GM19043 (cell line): ENCODE measurements around the gene CDH22.

ENCODE experiments used
- ATAC-seq: cut with Tn5 transposase; IDR thresholded peaks from one replicate; pipeline ENCODE4 v1.9.1; 2021; ENCODE audit warnings: low read depth; ENCODE audit not compliant: unreplicated experiment

Gene CDH22

DNA sequence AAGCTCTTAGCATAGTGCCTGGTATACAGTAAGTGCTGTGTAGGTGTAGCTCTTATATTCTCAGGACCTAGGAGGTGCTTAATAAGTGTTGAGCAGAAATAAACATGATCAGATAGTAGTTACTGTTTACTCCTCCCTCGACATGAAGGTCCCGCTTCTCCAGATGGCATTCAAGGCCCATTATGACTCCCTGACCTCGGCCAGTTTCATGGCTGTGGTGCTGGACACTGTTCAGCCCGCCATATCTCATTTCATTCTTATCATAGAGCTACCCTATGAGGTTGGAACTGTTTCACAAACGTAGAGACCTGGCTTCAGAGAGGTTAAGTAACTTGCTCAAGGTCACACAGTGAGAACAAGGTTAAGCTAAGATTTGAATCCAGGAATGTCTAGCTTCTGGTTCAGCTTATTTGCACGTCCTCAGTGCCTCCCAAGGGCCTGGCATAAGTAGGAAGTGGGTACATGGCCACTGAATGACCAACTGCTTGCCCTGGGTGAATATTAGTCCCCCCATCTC lies 151.2 kb downstream of the CDH22 start:
- no peak for ATAC-seq

DNA sequence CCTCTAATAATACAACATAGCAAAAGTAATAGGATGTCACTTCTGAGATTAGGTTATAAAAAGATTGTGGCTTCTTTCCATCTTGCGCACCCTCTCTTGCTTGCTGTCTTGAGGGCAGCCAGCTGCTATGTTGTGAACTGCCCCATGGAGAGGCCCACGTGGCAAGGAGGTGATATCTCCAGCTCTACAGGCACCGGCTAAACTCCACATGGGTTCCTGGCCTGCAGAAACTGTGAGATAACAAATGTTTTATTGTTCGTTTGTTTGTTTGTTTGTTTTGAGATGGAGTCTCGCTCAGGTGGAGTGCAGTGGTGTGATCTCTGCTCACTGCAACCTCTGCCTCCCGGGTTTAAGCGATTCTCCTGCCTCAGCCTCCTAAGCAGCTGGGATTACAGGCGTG lies 152.2 kb downstream of the CDH22 start:
- ATAC-seq: no peak

DNA sequence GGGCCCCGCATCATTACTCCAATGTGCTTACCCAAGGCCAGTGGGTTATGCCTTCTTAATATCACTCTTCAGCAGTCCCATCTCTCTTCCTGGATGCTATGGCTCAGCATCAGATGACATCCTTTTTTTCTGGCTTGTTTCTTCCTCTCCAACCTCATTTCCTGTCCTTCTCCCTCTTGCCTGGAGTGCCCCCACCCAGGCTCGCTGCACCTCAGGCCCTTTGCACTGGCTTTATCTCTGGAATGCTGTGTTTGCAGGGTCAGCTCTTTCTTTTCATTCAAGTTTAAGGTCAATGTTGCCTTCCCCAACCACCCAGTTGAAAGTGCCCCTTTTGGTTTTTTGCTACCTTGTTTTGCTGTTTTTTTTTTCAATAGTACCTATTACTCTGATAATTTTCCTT lies 153.5 kb downstream of the CDH22 start:
- no peak for ATAC-seq

DNA sequence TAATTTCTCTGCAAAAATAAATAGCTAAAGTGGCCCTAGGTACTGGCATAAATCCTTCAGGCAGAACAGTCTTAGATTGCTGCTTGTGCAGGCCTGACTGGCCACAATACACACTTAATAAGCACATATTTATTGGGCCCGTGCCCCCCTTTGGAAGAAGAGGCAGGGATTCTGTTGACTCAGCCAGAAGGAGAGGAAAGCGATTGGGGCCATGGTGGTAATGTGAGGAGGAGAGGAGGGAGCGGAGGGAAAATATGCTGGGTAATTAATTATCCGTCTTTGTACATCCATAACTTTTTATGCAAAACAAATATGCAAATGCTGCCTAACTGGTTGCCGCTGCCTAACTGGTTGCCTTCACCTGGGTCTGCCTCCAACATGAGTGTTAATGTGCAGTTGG lies 154.0 kb downstream of the CDH22 start:
- ATAC-seq: no peak

DNA sequence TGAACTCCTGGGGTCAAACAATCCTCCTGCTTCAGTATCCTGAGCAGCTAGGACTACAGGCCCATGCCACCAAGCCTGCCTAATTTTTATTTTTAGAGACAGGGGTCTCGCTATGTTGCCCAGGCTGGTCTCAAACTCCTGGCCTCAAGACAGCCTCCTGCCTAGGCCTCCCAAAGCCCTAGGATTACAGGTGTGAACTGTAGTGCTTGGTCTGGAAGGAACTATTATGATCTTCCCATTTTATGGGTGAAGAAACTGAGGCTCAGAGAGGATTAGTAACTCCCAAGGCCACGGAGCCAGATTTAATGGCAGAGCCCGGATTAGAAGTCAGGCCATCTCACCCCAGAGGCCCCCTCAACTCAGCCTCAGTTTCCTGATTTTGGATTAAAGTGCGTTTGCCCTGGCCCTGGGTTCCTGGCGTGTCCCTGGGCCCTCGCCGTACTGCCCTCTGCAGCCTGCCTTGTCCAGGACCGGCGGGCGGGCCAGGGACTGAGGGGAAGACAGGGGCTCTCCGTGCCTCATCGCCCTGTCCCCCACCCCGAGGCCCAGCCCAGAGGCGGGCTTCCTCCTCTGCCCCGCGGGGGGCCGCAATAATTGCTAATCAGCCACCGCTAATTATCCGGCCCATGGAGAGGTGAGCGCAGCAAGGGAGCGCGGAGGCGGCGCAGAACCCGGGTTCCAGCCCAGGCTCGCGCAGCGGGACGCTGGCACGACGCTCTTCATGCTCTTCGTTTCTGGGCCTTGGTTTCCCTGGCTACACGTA lies 155.3 kb downstream of the CDH22 start:
- ATAC-seq: no peak

DNA sequence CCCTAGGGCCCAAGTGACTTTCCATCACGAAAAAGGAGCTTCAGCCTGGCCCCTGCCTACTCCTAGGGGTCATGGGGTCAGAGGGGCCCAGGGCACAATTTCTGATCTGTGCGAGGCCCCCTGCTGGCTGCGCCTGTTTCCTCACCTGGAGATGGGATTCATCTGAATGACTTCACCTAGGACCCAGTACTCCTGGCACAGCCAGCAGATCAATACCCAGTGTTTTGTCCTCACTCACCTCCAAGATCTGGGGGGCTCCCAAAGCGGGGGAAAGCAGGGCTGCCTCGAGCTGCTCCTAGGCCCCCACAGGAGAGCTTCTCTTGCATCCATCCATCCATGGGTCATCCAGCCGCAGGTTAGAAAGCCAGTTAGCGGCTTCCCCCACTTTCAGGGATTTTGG lies 156.4 kb downstream of the CDH22 start:
- no peak for ATAC-seq

DNA sequence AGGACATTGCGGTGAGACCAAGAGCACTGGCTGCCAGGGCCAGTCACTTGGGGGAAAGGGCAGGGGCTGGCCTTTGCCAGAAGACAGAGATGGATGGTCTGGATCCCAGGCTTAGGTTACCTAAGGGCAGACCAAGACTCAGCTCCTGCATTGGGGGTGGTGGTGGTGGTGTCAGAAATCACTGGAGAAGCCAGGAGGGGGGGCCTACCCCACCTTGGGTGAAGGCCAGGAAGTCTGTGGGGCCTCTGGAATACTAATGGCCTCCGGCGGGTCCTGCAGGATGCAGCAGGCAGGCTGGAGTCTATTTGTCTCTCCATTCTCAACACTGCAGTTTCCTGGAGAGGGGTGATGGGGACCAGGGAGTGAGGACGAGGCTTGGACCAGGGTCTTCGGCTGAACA lies 157.4 kb downstream of the CDH22 start:
- no peak for ATAC-seq

DNA sequence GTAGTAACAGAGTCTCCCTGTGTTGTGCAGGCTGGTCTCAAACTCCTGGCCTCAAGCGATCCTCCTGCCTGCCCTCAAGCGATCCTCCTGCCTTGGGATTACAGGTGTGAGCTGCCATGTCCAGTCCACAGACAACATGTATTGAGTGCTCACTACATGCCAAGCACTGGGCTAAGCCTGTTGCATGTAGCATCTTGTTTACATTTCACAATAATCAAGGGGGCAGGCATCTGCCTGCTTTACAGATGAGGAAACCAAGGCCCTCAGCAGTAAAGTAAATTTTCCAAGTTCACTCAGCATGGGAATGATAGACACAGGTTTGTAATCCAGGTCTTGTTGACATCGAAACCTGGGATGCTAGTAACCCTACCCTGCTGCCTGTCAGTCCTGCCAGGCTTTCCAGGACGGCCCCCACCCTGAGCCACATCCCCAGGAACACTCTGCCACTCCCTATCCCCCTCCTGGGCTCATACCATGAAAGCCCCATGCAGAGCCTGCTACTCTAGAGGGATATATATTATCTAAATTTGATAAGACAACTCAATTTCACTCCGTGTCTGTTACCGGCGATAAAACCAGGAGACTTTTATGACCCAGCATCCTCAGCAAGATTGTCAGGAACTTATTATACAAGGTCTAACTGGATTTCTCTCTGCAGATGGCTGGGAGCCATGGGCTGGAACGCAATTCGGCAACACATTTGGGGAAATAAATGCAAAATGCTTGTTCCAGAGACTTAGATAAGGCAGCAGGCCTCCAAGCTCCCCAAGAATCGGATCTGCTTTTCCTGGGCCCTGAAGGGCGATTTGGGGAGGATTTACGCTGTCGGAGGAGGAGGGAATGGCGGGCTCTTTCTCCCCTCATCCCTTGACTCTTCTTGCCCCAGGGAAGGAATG lies 159.7 kb downstream of the CDH22 start:
- no peak for ATAC-seq

DNA sequence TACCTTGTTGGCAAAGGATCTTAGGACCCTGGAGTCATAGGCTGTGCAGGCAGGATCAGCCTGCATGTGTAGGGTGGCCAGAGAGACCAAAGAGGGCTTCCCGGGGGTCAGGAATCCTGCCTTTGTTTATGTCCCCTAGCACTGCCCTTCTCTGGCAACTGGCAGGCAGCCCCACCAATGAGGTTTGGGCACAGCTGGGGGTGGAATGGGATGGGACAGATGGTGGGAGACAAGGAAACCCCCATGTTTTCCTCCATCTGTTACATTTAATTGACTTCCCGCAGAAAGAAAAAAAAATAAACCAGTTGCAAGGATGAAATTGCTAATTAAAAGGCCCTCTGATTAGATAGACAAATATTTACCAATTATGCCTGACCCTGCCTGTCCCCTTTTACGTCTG lies 162.6 kb downstream of the CDH22 start:
- no peak for ATAC-seq

DNA sequence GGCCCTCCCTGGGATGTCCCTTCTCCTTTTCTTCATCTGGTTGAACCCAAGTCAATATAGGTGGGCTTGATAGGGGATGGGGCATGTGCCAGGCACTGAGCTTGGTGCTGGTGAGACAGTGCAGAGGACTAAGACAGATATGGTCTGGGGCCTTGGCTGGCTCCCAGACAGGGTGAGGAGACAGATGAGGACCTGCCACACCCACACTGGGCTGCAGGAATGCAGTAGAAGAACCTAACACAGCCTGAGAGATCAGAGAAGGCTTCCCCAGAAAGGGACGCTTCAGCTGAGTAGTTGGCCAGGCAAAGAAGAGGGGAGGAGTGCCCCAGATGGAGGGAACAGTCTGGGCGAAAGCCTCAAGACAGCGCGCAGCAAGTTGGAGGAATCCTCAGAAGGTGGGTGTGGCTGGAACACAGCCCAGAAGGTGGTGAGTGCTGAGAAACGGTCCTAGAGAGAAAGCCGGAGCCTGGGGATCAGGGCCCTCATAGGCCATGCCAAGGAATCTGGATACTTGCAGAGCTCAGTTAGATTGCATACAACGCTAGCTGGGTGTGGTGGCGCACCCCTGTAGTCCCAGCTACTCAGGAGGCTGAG lies 163.8 kb downstream of the CDH22 start:
- ATAC-seq: no peak

DNA sequence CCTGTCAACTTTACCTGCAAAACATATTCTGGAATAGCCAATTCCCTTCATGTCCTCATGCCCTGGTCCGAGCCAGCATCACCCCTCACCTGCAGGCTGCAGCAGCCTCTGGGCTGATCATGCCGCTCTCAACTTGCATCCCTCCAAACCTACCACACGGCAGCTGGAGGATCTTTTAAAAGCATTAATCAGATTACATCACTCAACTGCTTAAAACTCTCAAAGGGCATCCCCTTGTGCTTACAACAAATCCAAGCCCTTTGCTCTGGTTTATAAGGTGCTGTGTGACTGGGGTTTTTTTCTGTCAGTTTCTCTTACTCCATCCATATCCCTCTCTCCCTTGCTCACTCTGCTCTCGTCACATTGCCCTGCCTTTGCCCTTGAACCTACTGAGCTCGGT lies 166.2 kb downstream of the CDH22 start:
- ATAC-seq: no peak

DNA sequence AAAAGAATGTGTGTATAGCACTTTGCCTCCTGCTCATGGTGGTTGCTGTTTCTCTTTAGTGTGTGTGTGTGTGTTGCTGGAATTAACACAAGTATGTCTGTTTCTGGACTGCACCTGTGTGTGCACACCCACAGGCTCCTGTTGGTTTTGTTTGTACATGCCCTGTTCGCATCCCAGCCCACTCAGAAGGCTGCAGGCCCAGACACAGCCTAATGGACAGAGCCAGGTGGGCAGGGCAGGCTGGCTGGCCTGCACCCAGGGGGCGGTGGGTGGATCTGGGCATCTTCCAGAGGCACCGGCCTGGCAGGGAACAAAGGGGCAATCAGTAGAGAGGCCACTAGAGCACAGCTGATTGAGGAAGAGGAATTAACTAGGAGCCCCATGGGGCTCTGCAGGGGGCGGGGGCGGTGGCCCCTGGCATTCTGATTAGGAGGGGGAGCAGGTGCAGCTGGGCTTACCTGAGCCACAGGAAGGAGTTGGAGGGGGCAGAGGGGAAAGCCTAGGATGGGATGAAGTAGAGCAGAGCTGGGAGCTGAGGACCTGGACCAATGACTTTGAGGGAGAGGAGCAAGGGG lies 168.3 kb downstream of the CDH22 start:
- no peak for ATAC-seq

DNA sequence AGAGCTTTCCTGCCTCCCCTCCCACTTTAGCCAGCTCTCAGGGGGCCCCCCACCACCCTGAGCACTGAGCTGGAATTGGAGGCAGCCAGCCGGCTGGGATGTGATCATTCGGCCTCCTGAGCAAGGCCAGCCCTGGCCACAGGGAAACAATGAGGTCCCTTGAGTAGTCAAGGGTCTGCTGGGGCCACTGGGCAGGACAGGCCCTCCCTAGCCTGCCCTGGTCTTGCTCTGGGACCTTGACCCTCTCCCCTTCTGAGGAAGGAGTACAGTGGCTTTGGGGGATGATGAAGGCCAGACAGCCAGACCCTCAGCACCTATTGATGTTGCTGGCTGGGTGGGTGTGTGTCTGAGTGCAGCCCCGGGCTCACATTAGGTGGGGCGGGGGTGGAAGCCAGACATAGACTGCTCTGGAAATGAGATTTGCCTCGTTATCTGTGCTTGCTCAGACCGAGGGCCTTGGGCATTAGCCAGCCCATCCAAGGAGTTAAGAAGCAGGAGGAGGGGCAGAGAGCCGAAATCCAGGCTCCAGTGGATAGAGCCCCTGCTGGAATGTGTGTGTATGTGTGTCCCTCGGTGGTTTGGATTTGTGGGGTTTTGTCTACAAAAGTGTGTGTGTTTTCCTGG lies 168.9 kb downstream of the CDH22 start:
- no peak for ATAC-seq

DNA sequence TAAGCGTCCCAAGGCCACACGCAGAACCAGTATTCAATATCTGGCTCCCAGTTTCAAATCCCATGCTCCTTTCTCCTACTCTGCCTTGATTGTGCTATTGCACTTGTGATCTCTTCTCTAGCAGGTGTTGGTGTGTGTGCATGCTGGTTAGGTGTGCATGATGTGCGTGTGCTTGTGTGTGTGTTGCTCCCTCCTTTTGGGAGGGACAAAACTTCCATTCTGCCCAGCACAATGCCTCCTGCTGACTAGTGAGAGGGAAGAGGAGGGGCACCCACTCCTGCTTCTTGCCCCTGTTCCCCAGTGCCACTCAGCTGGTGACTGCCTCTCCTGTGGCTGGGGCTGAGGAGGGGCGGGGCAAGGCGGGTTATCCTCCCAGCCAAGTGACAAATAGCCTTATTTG lies 170.5 kb downstream of the CDH22 start:
- no peak for ATAC-seq

DNA sequence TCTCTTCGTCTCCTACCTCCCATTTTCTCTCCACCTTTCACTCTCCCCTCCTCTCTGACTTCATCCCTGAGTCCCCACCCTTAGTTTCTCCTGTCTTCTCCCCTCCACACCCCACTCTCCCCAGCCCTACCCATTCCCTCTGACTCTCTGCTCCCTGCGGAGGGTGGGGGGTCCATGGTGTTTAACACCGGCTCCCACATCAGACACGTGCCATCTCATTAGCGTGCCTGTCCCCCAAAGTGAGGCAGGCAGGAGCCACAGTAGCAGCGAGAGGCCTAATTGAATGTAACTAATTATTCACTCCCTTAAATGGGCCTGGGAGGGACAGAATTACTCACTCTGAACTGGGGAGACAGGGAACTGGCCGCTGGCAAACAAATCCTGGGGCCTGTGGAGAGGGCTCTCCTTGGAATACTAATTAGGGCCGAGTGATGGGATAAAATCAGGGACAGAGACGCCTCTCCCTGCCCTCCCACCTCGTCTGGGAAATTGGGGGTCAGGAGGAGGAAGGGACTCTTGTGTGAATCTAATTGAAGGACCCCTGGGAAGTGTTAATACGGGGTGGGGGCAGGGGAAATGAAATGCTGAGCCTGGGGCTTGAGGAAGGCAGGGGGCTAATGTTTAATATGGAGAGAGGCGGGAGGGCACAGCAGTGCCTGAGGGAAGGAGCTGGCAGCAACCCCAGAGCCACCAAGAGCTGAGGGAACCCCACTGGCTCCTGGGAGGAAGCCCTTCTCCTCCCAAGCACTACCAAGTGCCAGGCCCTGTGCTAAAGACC lies 172.3 kb downstream of the CDH22 start:
- ATAC-seq: no peak

DNA sequence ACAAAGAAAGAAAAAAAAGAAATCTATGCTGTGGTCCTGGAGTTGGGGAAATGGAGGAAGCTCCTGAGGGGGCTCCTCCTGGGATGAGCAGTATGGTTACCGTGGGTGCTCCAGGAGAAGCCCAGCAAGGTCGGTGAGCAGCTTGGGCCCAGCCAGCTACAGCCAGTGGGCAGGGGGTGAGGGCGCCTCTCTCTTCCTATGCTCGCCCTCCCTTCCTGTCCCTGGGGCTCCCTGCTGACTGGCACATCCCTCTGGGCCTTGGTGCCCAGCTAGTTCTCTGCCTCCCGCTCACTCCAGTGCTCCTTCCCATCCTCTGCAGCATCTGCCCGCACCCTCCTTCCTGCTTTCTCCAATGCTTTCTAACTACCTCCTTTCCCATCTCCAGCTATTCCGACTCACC lies 173.6 kb downstream of the CDH22 start:
- no peak for ATAC-seq

DNA sequence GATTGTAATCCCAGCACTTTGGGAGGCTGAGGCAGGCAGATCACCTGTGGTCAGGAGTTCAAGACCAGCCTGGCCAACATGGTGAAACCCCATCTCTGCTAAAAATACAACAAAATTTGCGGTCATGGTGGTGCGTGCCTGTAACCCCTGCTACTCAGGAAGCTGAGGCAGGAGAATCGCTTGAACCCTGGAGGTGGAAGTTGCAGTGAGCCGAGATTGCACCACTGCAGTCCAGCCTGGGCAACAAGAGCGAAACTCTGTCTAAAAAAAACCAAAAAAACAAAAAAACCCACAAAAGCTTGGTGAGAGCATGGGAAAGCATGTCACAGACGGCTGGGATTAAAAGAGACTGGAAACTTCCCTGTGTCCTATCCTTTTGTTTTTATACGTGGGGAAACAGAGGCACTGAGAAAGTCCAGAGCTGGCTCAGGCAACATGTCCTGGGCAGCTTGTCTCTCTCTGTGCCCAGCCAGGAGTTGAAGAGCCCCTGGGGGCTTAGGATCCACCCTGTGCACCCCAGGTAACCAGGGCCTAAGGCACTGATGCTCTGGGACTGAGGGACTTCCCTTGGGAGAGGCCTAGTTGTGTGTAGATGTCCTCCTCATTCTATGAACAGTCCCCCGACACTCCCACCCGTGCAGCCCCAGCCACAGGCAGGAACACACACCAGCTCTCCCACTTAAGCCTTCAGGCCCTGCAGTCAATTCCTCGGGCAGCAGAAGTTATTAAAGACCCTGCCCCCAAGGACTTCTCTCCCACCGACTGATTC lies 174.2 kb downstream of the CDH22 start:
- no peak for ATAC-seq

DNA sequence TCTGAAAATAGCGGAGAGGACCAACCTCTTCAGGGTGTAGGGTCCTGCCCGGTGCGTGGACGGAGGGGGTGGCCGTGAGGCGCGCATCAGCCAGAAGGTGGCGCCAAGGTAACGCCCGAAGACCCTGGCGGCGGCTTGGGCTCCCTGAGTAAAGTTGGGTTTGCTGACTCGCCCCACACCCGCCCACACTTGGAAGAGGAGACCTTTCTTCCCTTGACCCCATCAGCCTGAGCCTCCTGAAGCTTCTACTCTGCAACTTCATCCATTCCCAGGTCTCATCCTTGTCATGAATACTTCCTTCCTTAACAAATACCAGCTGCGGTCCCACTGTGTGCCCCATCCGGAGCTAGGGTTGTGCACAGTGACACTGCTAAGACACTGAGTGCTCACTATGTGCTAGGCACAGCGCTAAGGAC lies 175.6 kb downstream of the CDH22 start:
- ATAC-seq: no peak

DNA sequence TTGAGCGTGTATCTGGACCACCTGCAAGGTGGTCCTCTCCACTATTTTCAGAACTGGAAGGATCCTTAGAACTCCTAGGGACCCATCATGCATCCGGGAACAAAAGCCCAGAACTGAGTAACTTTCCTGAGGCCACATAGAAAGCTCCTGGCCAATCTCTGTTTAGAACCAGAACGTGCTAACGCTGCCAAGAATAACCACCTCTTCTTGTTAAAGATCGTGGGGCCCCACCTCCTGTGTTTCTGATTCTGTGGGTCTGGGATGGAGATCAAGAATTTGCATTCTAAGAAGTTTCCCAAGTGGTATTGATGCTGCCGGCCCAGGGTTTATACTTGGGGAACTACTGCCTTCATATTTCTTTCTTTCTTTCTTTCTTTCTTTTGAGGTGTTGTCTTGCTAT lies 176.9 kb downstream of the CDH22 start:
- no peak for ATAC-seq
